ENCODE measurements around the gene PXT1. TPM values are rescaled to one million over a fixed set of nuclear protein-coding genes. Genes with fewer than 3 reads are reported as not detected.

Gene PXT1
- total and polyA plus RNA-seq, 9 of the 15 experiments (the other 6 are each of a cell fraction or from before 2014, with no cell fraction given) = 0.09 to 0.11 (median 0.10) TPM; not detected in 5

DNA sequence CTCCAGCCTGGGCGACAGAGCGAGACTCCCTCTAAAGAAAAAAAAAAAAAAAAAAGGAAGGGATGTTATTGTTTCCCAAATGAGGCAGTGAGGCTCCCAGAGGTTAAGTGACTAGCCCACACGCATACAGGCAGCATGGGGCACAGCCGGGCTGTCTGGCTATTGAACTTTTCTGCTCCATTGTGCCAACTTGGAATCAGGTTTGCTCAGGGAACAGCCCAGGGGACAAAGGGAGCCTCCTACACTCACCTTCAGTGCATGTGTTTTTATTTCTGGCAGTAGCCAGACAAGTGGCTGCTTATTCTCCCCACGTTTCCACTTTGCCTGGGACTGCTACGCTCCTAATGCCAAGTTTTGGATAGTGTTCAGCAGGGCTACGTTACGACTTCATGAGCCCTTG is 65.9 kb downstream of the PXT1 start:
- no peaks in the 10 kb centered on the region for H3K79me2 ChIP-seq (ENCODE audit: control insufficient read depth, insufficient read depth, low read length)
- H2AFZ ChIP-seq (ENCODE audit: low read depth, low read length) = no peak overlapping the region
- H3K9me1 ChIP-seq (ENCODE audit: control insufficient read depth, insufficient read depth, low read length) = no peaks in the 10 kb centered on the region
- H3K9ac ChIP-seq (ENCODE audit: insufficient read depth in 1 of 2, low read depth in 2 of 2, low read length in 2 of 2) = no peak overlapping the region
- no peak for DNase-seq (ENCODE audit: extremely low read depth in 1 of 4, low spot score in 3 of 4)
- TF ChIP-seq NFIC (IDR thresholded peaks at IDR 0.05) (no peak), MBD2 (IDR thresholded peaks at IDR 0.05; ENCODE audit: borderline replicate concordance, low read depth) (no peak)
- WGBS (ENCODE audit: insufficient coverage, low coverage, missing lambda C conversion rate) = 0% methylated on average over 8 of the region's 8 CpGs
- CTCF ChIA-PET (ENCODE audit: low intra/inter-chr PET ratio) = no interaction called here
- no peak for ATAC-seq
- FAIRE-seq = no peak
- intact Hi-C loops (cut with micrococcal nuclease) = no loop called here
- no peak overlapping the region for H3K27ac ChIP-seq (ENCODE audit: extremely low read depth, low read depth, low read length)
- no peak overlapping the region for H3K4me2 ChIP-seq (ENCODE audit: insufficient read depth, low read length)
- H4K20me1 ChIP-seq (replicated peaks; ENCODE audit: control insufficient read depth, insufficient read depth, low read length) = no peaks in the 10 kb centered on the region; the same call in 1 of the 2 replicates
- POLR2A ChIA-PET = no interaction called here
- H3K36me3 ChIP-seq (ENCODE audit: control insufficient read depth, insufficient read depth, low read length) = no peaks in the 10 kb centered on the region
- no TSS peak for BruUV-seq (replicated peaks)
- H3K27me3 ChIP-seq (ENCODE audit: control insufficient read depth in 2 of 2, insufficient read depth in 2 of 2, low read length in 2 of 2) = peaks cover 44 to 80% of the 10 kb centered on the region in 2 experiments
- no peak overlapping the region for H3K4me3 ChIP-seq
- in situ Hi-C loops (cut with MboI) = no loop called here
- no peaks in the 10 kb centered on the region for H3K9me3 ChIP-seq (replicated peaks; ENCODE audit: control insufficient read depth, insufficient read depth, low read depth, low read length)
- peaks cover 0 to 4% of the 10 kb centered on the region in 2 experiments; a peak in 2 of 5 replicates for H3K4me1 ChIP-seq (replicated peaks in 1 of 2; ENCODE audit: control insufficient read depth in 2 of 2, insufficient read depth in 2 of 2, low read length in 2 of 2)

- Histone ChIP-seq H3K79me2 (ENCODE audit: control insufficient read depth, insufficient read depth, low read length) (no peaks in the 10 kb centered on the region), H3K4me2 (ENCODE audit: insufficient read depth, low read length) (no peak overlapping the region), H4K20me1 (replicated peaks; ENCODE audit: control insufficient read depth, insufficient read depth, low read length) (no peaks in the 10 kb centered on the region; the same call in 1 of the 2 replicates), H3K4me1 (replicated peaks in 1 of 2; ENCODE audit: control insufficient read depth in 2 of 2, insufficient read depth in 2 of 2, low read length in 2 of 2) (peaks cover 0 to 6% of the 10 kb centered on the region in 2 experiments; a peak in 1 of 5 replicates), H3K9me1 (ENCODE audit: control insufficient read depth, insufficient read depth, low read length) (no peaks in the 10 kb centered on the region), H2AFZ (ENCODE audit: low read depth, low read length) (no peak overlapping the region), H3K9me3 (replicated peaks; ENCODE audit: control insufficient read depth, insufficient read depth, low read depth, low read length) (no peaks in the 10 kb centered on the region), H3K9ac (ENCODE audit: insufficient read depth in 1 of 2, low read depth in 2 of 2, low read length in 2 of 2) (no peak overlapping the region), H3K27ac (ENCODE audit: extremely low read depth, low read depth, low read length) (no peak overlapping the region), H3K27me3 (ENCODE audit: control insufficient read depth in 2 of 2, insufficient read depth in 2 of 2, low read length in 2 of 2) (peaks cover 44 to 85% of the 10 kb centered on the region in 2 experiments), H3K4me3 (no peak overlapping the region), H3K36me3 (ENCODE audit: control insufficient read depth, insufficient read depth, low read length) (no peaks in the 10 kb centered on the region)
- DNase-seq (ENCODE audit: extremely low read depth in 1 of 4, low spot score in 3 of 4) (no peak), ATAC-seq (no peak), FAIRE-seq (no peak)
- intact Hi-C loops (cut with micrococcal nuclease) (no loop called here), in situ Hi-C loops (cut with MboI) (no loop called here)
- 18% methylated on average over 8 of the region's 8 CpGs for WGBS (ENCODE audit: insufficient coverage, low coverage, missing lambda C conversion rate)
- BruUV-seq (replicated peaks) = no TSS peak
- ChIA-PET POLR2A (interaction anchor here (0.8 kb wide), 1 partner anchor 9 kb away, joined by 3 read pairs; no protein-coding TSS in a partner anchor), CTCF (ENCODE audit: low intra/inter-chr PET ratio) (no interaction called here)
- TF ChIP-seq DIDO1 (tag; IDR thresholded peaks at IDR 0.05; ENCODE audit: low read depth) (no peak), ZNF165 (CRISPR knock-in tag; IDR thresholded peaks at IDR 0.05; ENCODE audit: borderline replicate concordance) (no peak), MCM5 (IDR thresholded peaks at IDR 0.05; ENCODE audit: low read depth) (no peak), RBM14 (IDR thresholded peaks at IDR 0.05; ENCODE audit: borderline replicate concordance, insufficient read depth, low read depth, low read length) (no peak), SREBF1 (IDR thresholded peaks at IDR 0.05; ENCODE audit: borderline replicate concordance, low read depth, low read length) (no peak)
- TF ChIP-seq, protein P1, sequence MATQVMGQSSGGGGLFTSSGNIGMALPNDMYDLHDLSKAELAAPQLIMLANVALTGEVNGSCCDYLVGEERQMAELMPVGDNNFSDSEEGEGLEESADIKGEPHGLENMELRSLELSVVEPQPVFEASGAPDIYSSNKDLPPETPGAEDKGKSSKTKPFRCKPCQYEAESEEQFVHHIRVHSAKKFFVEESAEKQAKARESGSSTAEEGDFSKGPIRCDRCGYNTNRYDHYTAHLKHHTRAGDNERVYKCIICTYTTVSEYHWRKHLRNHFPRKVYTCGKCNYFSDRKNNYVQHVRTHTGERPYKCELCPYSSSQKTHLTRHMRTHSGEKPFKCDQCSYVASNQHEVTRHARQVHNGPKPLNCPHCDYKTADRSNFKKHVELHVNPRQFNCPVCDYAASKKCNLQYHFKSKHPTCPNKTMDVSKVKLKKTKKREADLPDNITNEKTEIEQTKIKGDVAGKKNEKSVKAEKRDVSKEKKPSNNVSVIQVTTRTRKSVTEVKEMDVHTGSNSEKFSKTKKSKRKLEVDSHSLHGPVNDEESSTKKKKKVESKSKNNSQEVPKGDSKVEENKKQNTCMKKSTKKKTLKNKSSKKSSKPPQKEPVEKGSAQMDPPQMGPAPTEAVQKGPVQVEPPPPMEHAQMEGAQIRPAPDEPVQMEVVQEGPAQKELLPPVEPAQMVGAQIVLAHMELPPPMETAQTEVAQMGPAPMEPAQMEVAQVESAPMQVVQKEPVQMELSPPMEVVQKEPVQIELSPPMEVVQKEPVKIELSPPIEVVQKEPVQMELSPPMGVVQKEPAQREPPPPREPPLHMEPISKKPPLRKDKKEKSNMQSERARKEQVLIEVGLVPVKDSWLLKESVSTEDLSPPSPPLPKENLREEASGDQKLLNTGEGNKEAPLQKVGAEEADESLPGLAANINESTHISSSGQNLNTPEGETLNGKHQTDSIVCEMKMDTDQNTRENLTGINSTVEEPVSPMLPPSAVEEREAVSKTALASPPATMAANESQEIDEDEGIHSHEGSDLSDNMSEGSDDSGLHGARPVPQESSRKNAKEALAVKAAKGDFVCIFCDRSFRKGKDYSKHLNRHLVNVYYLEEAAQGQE (IDR thresholded peaks at IDR 0.05; ENCODE audit: borderline replicate concordance) = peak; percentile 9; the same call in 1 of the 2 replicates
- TF ChIP-seq, protein P1 (CRISPR knock-in tag; IDR thresholded peaks at IDR 0.05; ENCODE audit: low read depth) = no peak
Measured at GRCh38 chr6:36376183-36376582, 66.5 kb downstream of the PXT1 start.
